ENCODE results near the gene BTBD9.

GRCh38 chr6:38161331-38161730 lies 478.4 kb downstream of the BTBD9 start:
- TF ChIP-seq SUZ12 (IDR thresholded peaks at IDR 0.05; ENCODE audit: extremely low read depth, insufficient read depth, insufficient read length) (no peak), ZNF274 (IDR thresholded peaks at IDR 0.05; ENCODE audit: low read depth, low read length) (no peak)

Data from NT2/D1 (cell line).